Ascending aorta (tissue), 2 donors: ENCODE data around the gene CORO1C. TPM values are rescaled to one million over a fixed set of nuclear protein-coding genes. Genes with fewer than 3 reads are reported as not detected.

Experiments used
- DNase-seq, 2 donors: peaks; one replicate each; pipeline ENCODE4 v3.0.0-alpha.2; 2019; ENCODE audit warnings: low spot score in 2 of 2
- H3K27ac ChIP-seq, 2 donors: fragments of 200-600 bp; sonication (generic); one replicate each; pipeline ENCODE4 v1.5.1; 2016 to 2017; ENCODE audit warnings: mild to moderate bottlenecking in 1 of 2
- H3K27me3 ChIP-seq: fragments of 200-600 bp; sonication (generic); one replicate; pipeline ENCODE4 v1.5.1; 2017
- H3K36me3 ChIP-seq, 2 donors: fragments of 200-600 bp; sonication (generic); one replicate each; pipeline ENCODE4 v1.5.1; 2016
- H3K4me1 ChIP-seq, 2 donors: fragments of 200-600 bp; sonication (generic); one replicate each; pipeline ENCODE4 v1.5.1; 2016 to 2017; ENCODE audit warnings: mild to moderate bottlenecking in 1 of 2
- H3K4me3 ChIP-seq, 2 donors: fragments of 200-600 bp; sonication (generic); one replicate each; pipeline ENCODE4 v1.5.1; 2016 to 2017; ENCODE audit warnings: mild to moderate bottlenecking in 1 of 2
- H3K9me3 ChIP-seq, 2 donors: fragments of 200-600 bp; sonication (generic); one replicate each; pipeline ENCODE4 v1.5.1; 2016
- intact Hi-C: fragments of 100-400 bp; cut with DNase I; formaldehyde crosslinking; loops from one replicate; pipeline ENCODE4 v1.15.1; 2023
- total RNA-seq: library from RNA; depleted of rRNA; stranded (reverse); fragments of >200 nt; gene quantifications from one replicate; pipeline ENCODE4 v1.1.0, GENCODE V29; 2016
- TF ChIP-seq, protein P1 (sequence below), 3 experiments: fragments of 200-600 bp in 2 of 3; fragments of 450-650 bp in 1 of 3; sonication (generic) in 2 of 3; IDR thresholded peaks; one replicate each; pipeline ENCODE4 v1.5.1; 2016 to 2019; ENCODE audit warnings: antibody characterized with exemption in 3 of 3, mild to moderate bottlenecking in 1 of 3, moderate library complexity in 1 of 3

The CORO1C gene
- total RNA-seq, 1 donor from 2014 or later = 106 TPM

- Histone ChIP-seq H3K4me3 (peak overlapping the region; percentile 8 to 33), H3K27ac (peak overlapping the region; percentile 95 to 97)
- DNase-seq = no peak
Measured at GRCh38 chr12:108689314-108690190, 41.8 kb downstream of the CORO1C start.

DNA sequence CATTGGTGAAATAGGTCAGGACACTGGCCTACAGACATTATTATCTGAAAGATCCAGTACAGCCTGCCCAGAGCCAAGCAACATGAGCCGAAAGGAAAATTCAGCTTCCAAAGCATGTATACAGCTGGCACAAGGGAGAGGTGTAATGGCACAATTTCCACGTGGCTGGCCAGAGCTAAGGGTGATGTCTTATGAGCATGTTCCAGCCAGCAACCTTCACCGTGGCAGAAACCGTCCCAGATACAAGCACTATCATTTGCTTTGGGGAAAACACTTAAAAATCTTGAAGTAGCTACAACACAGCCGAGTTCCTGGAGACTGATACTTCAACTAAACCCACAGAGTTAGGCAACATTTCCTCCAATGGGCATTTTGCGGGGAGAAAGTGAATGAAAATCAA, 44.5 kb downstream of the CORO1C start:
- Histone ChIP-seq H3K27ac (peak overlapping the region; percentile 95 to 97), H3K4me3 (peak overlapping the region in 1 of 2 donors; percentile 2), H3K9me3 (no peaks in the 10 kb centered on the region), H3K36me3 (no peaks in the 10 kb centered on the region), H3K27me3 (no peaks in the 10 kb centered on the region), H3K4me1 (peaks cover 28 to 68% of the 10 kb centered on the region in 2 donors)
- DNase-seq = no peak
- intact Hi-C loops = loop anchor here (5.0 kb wide), 1 partner anchor 151 kb away; no protein-coding TSS in a partner anchor
- TF ChIP-seq, protein P1, sequence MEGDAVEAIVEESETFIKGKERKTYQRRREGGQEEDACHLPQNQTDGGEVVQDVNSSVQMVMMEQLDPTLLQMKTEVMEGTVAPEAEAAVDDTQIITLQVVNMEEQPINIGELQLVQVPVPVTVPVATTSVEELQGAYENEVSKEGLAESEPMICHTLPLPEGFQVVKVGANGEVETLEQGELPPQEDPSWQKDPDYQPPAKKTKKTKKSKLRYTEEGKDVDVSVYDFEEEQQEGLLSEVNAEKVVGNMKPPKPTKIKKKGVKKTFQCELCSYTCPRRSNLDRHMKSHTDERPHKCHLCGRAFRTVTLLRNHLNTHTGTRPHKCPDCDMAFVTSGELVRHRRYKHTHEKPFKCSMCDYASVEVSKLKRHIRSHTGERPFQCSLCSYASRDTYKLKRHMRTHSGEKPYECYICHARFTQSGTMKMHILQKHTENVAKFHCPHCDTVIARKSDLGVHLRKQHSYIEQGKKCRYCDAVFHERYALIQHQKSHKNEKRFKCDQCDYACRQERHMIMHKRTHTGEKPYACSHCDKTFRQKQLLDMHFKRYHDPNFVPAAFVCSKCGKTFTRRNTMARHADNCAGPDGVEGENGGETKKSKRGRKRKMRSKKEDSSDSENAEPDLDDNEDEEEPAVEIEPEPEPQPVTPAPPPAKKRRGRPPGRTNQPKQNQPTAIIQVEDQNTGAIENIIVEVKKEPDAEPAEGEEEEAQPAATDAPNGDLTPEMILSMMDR (IDR thresholded peaks at IDR 0.05) = no peak

More at GRCh38 chr12:108689314-108690190, 41.8 kb downstream of the CORO1C start:
- H3K4me1 ChIP-seq = peaks cover 34 to 68% of the 10 kb centered on the region in 2 donors
- no peaks in the 10 kb centered on the region for H3K27me3 ChIP-seq
- TF ChIP-seq, protein P1 (IDR thresholded peaks at IDR 0.05) = peak in 1 of 3 experiments; percentile 9
- no peaks in the 10 kb centered on the region for H3K9me3 ChIP-seq
- H3K36me3 ChIP-seq = no peaks in the 10 kb centered on the region
- intact Hi-C loops = loop anchor here (5.0 kb wide), 1 partner anchor 148 kb away; no protein-coding TSS in a partner anchor

- DNase-seq = no peak
- no peaks in the 10 kb centered on the region for H3K27me3 ChIP-seq
- H3K4me1 ChIP-seq = peaks cover 27 to 58% of the 10 kb centered on the region in 2 donors
- peak overlapping the region; percentile 95 to 97 for H3K27ac ChIP-seq
- intact Hi-C loops = loop anchor here (5.0 kb wide), 1 partner anchor 152 kb away; no protein-coding TSS in a partner anchor
- H3K4me3 ChIP-seq = no peak overlapping the region
- no peaks in the 10 kb centered on the region for H3K9me3 ChIP-seq
- TF ChIP-seq, protein P1 (IDR thresholded peaks at IDR 0.05) = no peak
- no peaks in the 10 kb centered on the region for H3K36me3 ChIP-seq
Measured at GRCh38 chr12:108685469-108686260, 45.7 kb downstream of the CORO1C start.

DNA sequence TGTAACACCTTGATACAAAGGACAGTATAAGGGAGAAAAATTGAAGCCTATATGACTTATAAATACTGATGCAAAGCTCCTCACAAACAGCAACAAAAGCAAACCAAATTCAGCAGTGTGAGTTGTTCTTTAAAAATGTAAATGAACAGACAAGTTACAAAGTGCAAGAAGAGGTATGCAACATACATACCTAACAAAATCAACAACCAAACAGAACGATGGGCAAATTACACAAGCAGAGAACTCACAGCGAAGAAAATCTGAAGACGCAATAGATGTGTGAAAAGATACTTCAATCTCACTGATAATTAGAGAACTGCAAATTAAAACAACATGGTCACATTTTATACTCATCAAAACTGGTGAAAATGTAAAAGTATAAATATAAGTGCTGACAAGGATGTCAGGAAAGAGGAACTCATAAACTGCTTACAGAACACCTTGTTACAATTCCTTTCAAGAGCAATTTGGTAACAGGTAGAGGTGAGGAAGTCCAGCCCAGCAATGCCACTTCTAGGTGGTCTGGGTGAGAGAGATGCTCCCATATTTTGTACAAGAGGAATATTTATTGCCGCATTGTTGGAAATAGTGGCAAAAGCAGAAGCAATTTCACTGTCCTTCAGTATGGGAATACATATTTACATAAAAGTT, 47.3 kb downstream of the CORO1C start:
- Histone ChIP-seq H3K36me3 (no peaks in the 10 kb centered on the region), H3K9me3 (no peaks in the 10 kb centered on the region), H3K27me3 (no peaks in the 10 kb centered on the region), H3K4me3 (no peak overlapping the region), H3K27ac (peak overlapping the region; percentile 44 to 64), H3K4me1 (peaks cover 21 to 44% of the 10 kb centered on the region in 2 donors)
- TF ChIP-seq, protein P1 (IDR thresholded peaks at IDR 0.05) = no peak
- intact Hi-C loops = no loop called here
- DNase-seq = no peak

DNA sequence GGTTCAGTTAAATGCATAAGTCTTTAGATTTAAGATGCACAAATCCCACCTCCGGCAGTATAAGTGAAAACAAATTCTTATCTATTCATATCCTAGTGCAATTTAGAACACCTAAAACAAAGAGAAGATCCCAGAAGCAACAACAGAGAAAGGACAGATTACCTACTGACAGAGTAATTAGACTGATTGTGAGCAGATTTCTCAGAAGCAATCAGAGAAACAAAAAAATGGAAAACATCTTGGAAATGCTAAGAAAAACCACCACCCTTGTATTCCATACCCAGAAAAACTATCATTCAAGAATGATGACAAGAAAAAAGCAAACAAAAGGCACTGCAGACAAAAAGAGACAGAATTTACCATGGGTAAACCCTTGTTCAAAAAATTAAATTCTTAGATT, 50.0 kb downstream of the CORO1C start:
- no peaks in the 10 kb centered on the region for H3K9me3 ChIP-seq
- peak overlapping the region; percentile 48 to 58 for H3K27ac ChIP-seq
- TF ChIP-seq, protein P1 (IDR thresholded peaks at IDR 0.05) = no peak
- peaks cover 0 to 7% of the 10 kb centered on the region in 2 donors for H3K36me3 ChIP-seq
- no peaks in the 10 kb centered on the region for H3K27me3 ChIP-seq
- H3K4me3 ChIP-seq = no peak overlapping the region
- DNase-seq = no peak
- peaks cover 13 to 38% of the 10 kb centered on the region in 2 donors for H3K4me1 ChIP-seq
- intact Hi-C loops = no loop called here
